Fibroblast of lung (primary cell): Measurements from ENCODE around the gene KCNIP1. TPM values are rescaled to one million over a fixed set of nuclear protein-coding genes. Genes with fewer than 3 reads are reported as not detected.

Experiments
- DNase-seq, 2 donors: peaks; one replicate each; pipeline versions ENCODE4 v3.0.0 to v3.0.0-alpha.2; 2010; ENCODE audit warnings: low read depth in 2 of 2
- H2AFZ ChIP-seq: 2 replicates; pipeline ENCODE4 v1.5.1; 2012; ENCODE audit warnings: low read length, control low read depth, inconsistent platforms
- H3K27ac ChIP-seq: 2 replicates; pipeline ENCODE4 v1.5.1; 2011; ENCODE audit warnings: low read length, control low read depth; ENCODE audit not compliant: insufficient read depth
- H3K27me3 ChIP-seq: 2 replicates; pipeline ENCODE4 v1.5.1; 2011; ENCODE audit warnings: mild to moderate bottlenecking, low read length; ENCODE audit not compliant: control insufficient read depth, insufficient read depth
- H3K36me3 ChIP-seq: 2 replicates; pipeline ENCODE4 v1.5.1; 2011; ENCODE audit warnings: low read length; ENCODE audit not compliant: control insufficient read depth, insufficient read depth
- H3K4me1 ChIP-seq: 2 replicates; pipeline ENCODE4 v1.5.1; 2011; ENCODE audit warnings: low read length; ENCODE audit not compliant: control insufficient read depth, insufficient read depth; ENCODE audit errors: extremely low read depth
- H3K4me2 ChIP-seq: 2 replicates; pipeline ENCODE4 v1.5.1; 2011; ENCODE audit warnings: low read length, control low read depth; ENCODE audit not compliant: insufficient read depth; ENCODE audit errors: extremely low read depth
- H3K4me3 ChIP-seq, 4 experiments: fragments of 200-600 bp in 1 of 4; sonication (generic) in 1 of 4; replicated peaks in 1 of 4; 2 replicates each; pipeline ENCODE4 v1.5.1; 2011 to 2016; ENCODE audit warnings: low read length in 4 of 4, low read depth in 3 of 4, mild to moderate bottlenecking in 3 of 4, control low read depth in 2 of 4, inconsistent platforms in 1 of 4, mixed read lengths in 1 of 4; ENCODE audit not compliant: insufficient read depth in 1 of 4; ENCODE audit errors: control extremely low read depth in 1 of 4
- H3K79me2 ChIP-seq: 2 replicates; pipeline ENCODE4 v1.5.1; 2012; ENCODE audit warnings: mild to moderate bottlenecking, low read length, inconsistent platforms; ENCODE audit not compliant: control insufficient read depth, insufficient read depth
- H3K9ac ChIP-seq: 2 replicates; pipeline ENCODE4 v1.5.1; 2011; ENCODE audit warnings: mild to moderate bottlenecking, low read length, control low read depth; ENCODE audit not compliant: insufficient read depth
- H3K9me3 ChIP-seq: 2 replicates; pipeline ENCODE4 v1.5.1; 2012; ENCODE audit warnings: low read depth, low read length; ENCODE audit not compliant: control insufficient read depth, insufficient read depth
- H4K20me1 ChIP-seq: 2 replicates; pipeline ENCODE4 v1.5.1; 2011; ENCODE audit warnings: low read length; ENCODE audit not compliant: control insufficient read depth, insufficient read depth; ENCODE audit errors: extremely low read depth
- CTCF ChIP-seq, 2 donors: IDR thresholded peaks in 1 of 2; conservative IDR thresholded peaks in 1 of 2; 1 replicate in 1 of 2; 2 replicates in 1 of 2; pipeline ENCODE4 v1.5.1; 2011 to 2012; ENCODE audit warnings: low read length in 2 of 2, control low read depth in 1 of 2, inconsistent platforms in 1 of 2, low read depth in 1 of 2, mild to moderate bottlenecking in 1 of 2
- EZH2 ChIP-seq: IDR thresholded peaks from 2 replicates; pipeline ENCODE4 v1.5.1; 2012; ENCODE audit warnings: low read length, control low read depth, mild to moderate bottlenecking; ENCODE audit errors: missing control alignments
- polyA plus RNA-seq, 2 donors: library from polyadenylated mRNA; depleted of rRNA in 1 of 2; stranded (reverse) in 1 of 2; unstranded in 1 of 2; fragments of >200 nt; gene quantifications; 2 replicates each; pipeline ENCODE4 v1.2.1, GENCODE V29; 2011 to 2012; ENCODE audit warnings: missing spikeins in 1 of 2
- total RNA-seq: library from RNA; depleted of rRNA; stranded (reverse); fragments of >200 nt; gene quantifications from 2 replicates; pipeline ENCODE4 v1.2.1, GENCODE V29; 2014

KCNIP1 gene
- total and polyA plus RNA-seq, 2 donors (not counting 1 experiment from before 2014, with no cell fraction given), result not detected

GRCh38 chr5:170585273-170585948, 81.6 kb downstream of the KCNIP1 start:
- Histone ChIP-seq H3K4me2 (no peak overlapping the region), H3K36me3 (no peaks in the 10 kb centered on the region), H2AFZ (no peak overlapping the region), H3K4me1 (no peaks in the 10 kb centered on the region), H3K4me3 (no peak overlapping the region), H3K79me2 (no peaks in the 10 kb centered on the region), H3K9ac (no peak overlapping the region), H3K9me3 (no peaks in the 10 kb centered on the region), H4K20me1 (no peaks in the 10 kb centered on the region), H3K27me3 (no peaks in the 10 kb centered on the region), H3K27ac (no peak overlapping the region)
- no peak for DNase-seq
- no peak for TF ChIP-seq EZH2
- TF ChIP-seq CTCF (conservative IDR thresholded peaks at IDR 0.05 in 1 of 2, IDR thresholded peaks at IDR 0.05 in 1 of 2; ENCODE audit: low read depth in 1 of 2, low read length in 2 of 2), result no peak

GRCh38 chr5:170587808-170588207, 84.0 kb downstream of the KCNIP1 start:
- TF ChIP-seq EZH2, result no peak
- no peak for TF ChIP-seq CTCF (conservative IDR thresholded peaks at IDR 0.05 in 1 of 2, IDR thresholded peaks at IDR 0.05 in 1 of 2; ENCODE audit: low read depth in 1 of 2, low read length in 2 of 2)
- DNase-seq, result no peak
- H3K36me3 ChIP-seq, result no peaks in the 10 kb centered on the region
- no peaks in the 10 kb centered on the region for H3K4me1 ChIP-seq
- H3K27me3 ChIP-seq, result no peaks in the 10 kb centered on the region
- H2AFZ ChIP-seq, result no peak overlapping the region
- no peaks in the 10 kb centered on the region for H4K20me1 ChIP-seq
- no peak overlapping the region for H3K4me2 ChIP-seq
- no peak overlapping the region for H3K4me3 ChIP-seq
- H3K79me2 ChIP-seq, result no peaks in the 10 kb centered on the region
- no peak overlapping the region for H3K9ac ChIP-seq
- no peaks in the 10 kb centered on the region for H3K9me3 ChIP-seq
- no peak overlapping the region for H3K27ac ChIP-seq

- Histone ChIP-seq H3K79me2 (no peaks in the 10 kb centered on the region), H3K27ac (no peak overlapping the region), H3K4me3 (no peak overlapping the region), H2AFZ (no peak overlapping the region), H3K27me3 (no peaks in the 10 kb centered on the region), H3K36me3 (no peaks in the 10 kb centered on the region), H3K9me3 (no peaks in the 10 kb centered on the region), H3K4me2 (no peak overlapping the region), H4K20me1 (no peaks in the 10 kb centered on the region), H3K9ac (no peak overlapping the region), H3K4me1 (no peaks in the 10 kb centered on the region)
- DNase-seq, result no peak
- TF ChIP-seq EZH2, result no peak
- no peak for TF ChIP-seq CTCF (conservative IDR thresholded peaks at IDR 0.05 in 1 of 2, IDR thresholded peaks at IDR 0.05 in 1 of 2; ENCODE audit: low read depth in 1 of 2, low read length in 2 of 2)
Measured at GRCh38 chr5:170589643-170590042, 85.8 kb downstream of the KCNIP1 start.
